T-helper 17 cell (primary cell): ENCODE measurements around the gene FES. TPM values are rescaled to one million over a fixed set of nuclear protein-coding genes. Genes with fewer than 3 reads are reported as not detected.
"Not testable (repeated sequence)": the region's sequence is repeated elsewhere in the genome, so short reads cannot be mapped to it uniquely, and the experiment has no call there.

Source experiments
- ATAC-seq: fragments of 150-1000 bp; cut with Tn5 transposase; 2 replicates; pipeline ENCODE4 v1.10.0; 2021; ENCODE audit warnings: mild to moderate bottlenecking, moderate library complexity
- DNase-seq, 3 donors: peaks; one replicate each; pipeline versions ENCODE4 v3.0.0 to v3.0.0-alpha.2; 2020 to 2021
- H3K9me3 ChIP-seq: one replicate; pipeline ENCODE4 v1.7.0; 2013; ENCODE audit warnings: low read length, mild to moderate bottlenecking; ENCODE audit not compliant: control insufficient read depth, poor library complexity, severe bottlenecking
- H3K27ac Mint-ChIP-seq: one replicate; pipeline ENCODE4 v1.8.0; 2022; ENCODE audit warnings: mild to moderate bottlenecking, moderate library complexity, mixed read lengths
- H3K27me3 Mint-ChIP-seq: one replicate; pipeline ENCODE4 v1.8.0; 2022; ENCODE audit warnings: mixed read lengths
- H3K36me3 Mint-ChIP-seq: one replicate; pipeline ENCODE4 v1.8.0; 2022; ENCODE audit warnings: low read depth, mixed read lengths
- H3K4me1 Mint-ChIP-seq: one replicate; pipeline ENCODE4 v1.8.0; 2022; ENCODE audit warnings: mild to moderate bottlenecking, mixed read lengths
- H3K4me3 Mint-ChIP-seq: one replicate; pipeline ENCODE4 v1.8.0; 2022; ENCODE audit warnings: mild to moderate bottlenecking, moderate library complexity, mixed read lengths
- total RNA-seq, 4 donors: library from RNA in 2 of 4; stranded (reverse) in 2 of 4; gene quantifications; one replicate each; pipeline ENCODE4 v1.2.3 and lab custom pipeline; 2022 to 2026

FES gene
- total RNA-seq, 2 donors from 2014 or later, result 6.0 to 12.7 TPM

GRCh38 chr15:90873998-90874605, 10.2 kb upstream of the FES start:
- DNase-seq (no peak), ATAC-seq (no peak)
- Mint-ChIP-seq H3K4me3 (peak overlapping the region; percentile 91), H3K27ac (peak overlapping the region; percentile 95), H3K27me3 (no peaks in the 10 kb centered on the region), H3K4me1 (peaks cover 40% of the 10 kb centered on the region), H3K36me3 (peaks cover 4% of the 10 kb centered on the region)
- no peaks in the 10 kb centered on the region for H3K9me3 ChIP-seq

- not testable (repeated sequence) for H3K27me3 Mint-ChIP-seq, ATAC-seq, H3K36me3 Mint-ChIP-seq, DNase-seq, H3K9me3 ChIP-seq
- H3K4me1 Mint-ChIP-seq, result peaks cover 31% of the 10 kb centered on the region
- H3K27ac Mint-ChIP-seq, result peak overlapping the region; percentile 67
- peak overlapping the region; percentile 60 for H3K4me3 Mint-ChIP-seq
Measured at GRCh38 chr15:90874986-90875385, 9.3 kb upstream of the FES start.

GRCh38 chr15:90875549-90875981, 8.7 kb upstream of the FES start:
- H3K27ac Mint-ChIP-seq, result no peak overlapping the region
- no peak overlapping the region for H3K4me3 Mint-ChIP-seq
- no peaks in the 10 kb centered on the region for H3K9me3 ChIP-seq
- ATAC-seq (no peak), DNase-seq (no peak)
- peaks cover 4% of the 10 kb centered on the region for H3K36me3 Mint-ChIP-seq
- no peaks in the 10 kb centered on the region for H3K27me3 Mint-ChIP-seq
- peaks cover 25% of the 10 kb centered on the region for H3K4me1 Mint-ChIP-seq

GRCh38 chr15:90876046-90876445, 8.3 kb upstream of the FES start:
- H3K4me3 Mint-ChIP-seq, result peak overlapping the region; percentile 15
- peaks cover 21% of the 10 kb centered on the region for H3K4me1 Mint-ChIP-seq

GRCh38 chr15:90876512-90877170, 7.7 kb upstream of the FES start:
- H3K9me3 ChIP-seq, result no peaks in the 10 kb centered on the region
- ATAC-seq (no peak), DNase-seq (no peak)
- Mint-ChIP-seq H3K4me1 (peaks cover 21% of the 10 kb centered on the region), H3K27ac (peak overlapping the region; percentile 83), H3K4me3 (peak overlapping the region; percentile 15), H3K27me3 (no peaks in the 10 kb centered on the region), H3K36me3 (peaks cover 2% of the 10 kb centered on the region)

More at GRCh38 chr15:90876046-90876445, 8.3 kb upstream of the FES start:
- DNase-seq, result no peak
- Mint-ChIP-seq H3K27ac (peak overlapping the region; percentile 83), H3K36me3 (peaks cover 2% of the 10 kb centered on the region), H3K27me3 (no peaks in the 10 kb centered on the region)
- ATAC-seq, result no peak
- no peaks in the 10 kb centered on the region for H3K9me3 ChIP-seq

- ATAC-seq, result no peak
- Mint-ChIP-seq H3K27ac (peak overlapping the region; percentile 83), H3K36me3 (peaks cover 2% of the 10 kb centered on the region), H3K4me3 (peak overlapping the region; percentile 31), H3K4me1 (peaks cover 21% of the 10 kb centered on the region), H3K27me3 (no peaks in the 10 kb centered on the region)
- no peaks in the 10 kb centered on the region for H3K9me3 ChIP-seq
- DNase-seq, result no peak
Measured at GRCh38 chr15:90877315-90877714, 7.0 kb upstream of the FES start.

GRCh38 chr15:90877996-90878395, 6.3 kb upstream of the FES start:
- H3K36me3 Mint-ChIP-seq, result peaks cover 2% of the 10 kb centered on the region
- H3K27me3 Mint-ChIP-seq, result no peaks in the 10 kb centered on the region
- peaks cover 18% of the 10 kb centered on the region for H3K4me1 Mint-ChIP-seq
- DNase-seq, result no peak
- H3K9me3 ChIP-seq, result no peaks in the 10 kb centered on the region
- H3K27ac Mint-ChIP-seq, result peak overlapping the region; percentile 83
- no peak for ATAC-seq
- peak overlapping the region; percentile 28 for H3K4me3 Mint-ChIP-seq

- peaks cover 14% of the 10 kb centered on the region for H3K4me1 Mint-ChIP-seq
- H3K4me3 Mint-ChIP-seq, result no peak overlapping the region
- no peaks in the 10 kb centered on the region for H3K9me3 ChIP-seq
- DNase-seq, result no peak
- H3K27me3 Mint-ChIP-seq, result no peaks in the 10 kb centered on the region
- H3K36me3 Mint-ChIP-seq, result peaks cover 2% of the 10 kb centered on the region
- peak overlapping the region; percentile 83 for H3K27ac Mint-ChIP-seq
- no peak for ATAC-seq
Measured at GRCh38 chr15:90878660-90879059, 5.6 kb upstream of the FES start.

GRCh38 chr15:90879730-90880366, 4.5 kb upstream of the FES start:
- no peak overlapping the region for H3K4me3 Mint-ChIP-seq
- no peak for DNase-seq
- peak overlapping the region; percentile 79 for H3K27ac Mint-ChIP-seq
- ATAC-seq, result no peak
- H3K36me3 Mint-ChIP-seq, result peaks cover 2% of the 10 kb centered on the region
- no peaks in the 10 kb centered on the region for H3K9me3 ChIP-seq
- no peaks in the 10 kb centered on the region for H3K27me3 Mint-ChIP-seq
- H3K4me1 Mint-ChIP-seq, result peaks cover 9% of the 10 kb centered on the region

- Mint-ChIP-seq H3K27me3 (no peaks in the 10 kb centered on the region), H3K36me3 (peaks cover 2% of the 10 kb centered on the region), H3K4me3 (no peak overlapping the region), H3K27ac (peak overlapping the region; percentile 79), H3K4me1 (peaks cover 11% of the 10 kb centered on the region)
- no peaks in the 10 kb centered on the region for H3K9me3 ChIP-seq
- ATAC-seq (no peak), DNase-seq (no peak)
Measured at GRCh38 chr15:90880381-90881145, 3.7 kb upstream of the FES start.

- no peak for DNase-seq
- peaks cover 1% of the 10 kb centered on the region for H3K36me3 Mint-ChIP-seq
Measured at GRCh38 chr15:90881181-90881977, 2.9 kb upstream of the FES start.

GRCh38 chr15:90881978-90882721, 2.2 kb upstream of the FES start:
- H3K4me1 Mint-ChIP-seq, result peaks cover 8% of the 10 kb centered on the region
- no peaks in the 10 kb centered on the region for H3K27me3 Mint-ChIP-seq
- DNase-seq (no peak), ATAC-seq (no peak)
- peak overlapping the region; percentile 28 for H3K4me3 Mint-ChIP-seq
- no peaks in the 10 kb centered on the region for H3K9me3 ChIP-seq
- H3K36me3 Mint-ChIP-seq, result no peaks in the 10 kb centered on the region
- H3K27ac Mint-ChIP-seq, result peak overlapping the region; percentile 81

More at GRCh38 chr15:90881181-90881977, 2.9 kb upstream of the FES start:
- Mint-ChIP-seq H3K27me3 (no peaks in the 10 kb centered on the region), H3K4me3 (no peak overlapping the region), H3K4me1 (peaks cover 11% of the 10 kb centered on the region), H3K27ac (peak overlapping the region; percentile 79)
- ATAC-seq, result no peak
- no peaks in the 10 kb centered on the region for H3K9me3 ChIP-seq
